ENCODE measurements around the gene LRRC14B. TPM values are rescaled to one million over a fixed set of nuclear protein-coding genes. Genes with fewer than 3 reads are reported as not detected.

Gene LRRC14B
- total RNA-seq, 5 donors from 2014 or later (not counting 1 experiment from before 2014, with no cell fraction given), result not detected

- Histone ChIP-seq H3K36me3 (ENCODE audit: control insufficient read depth in 2 of 2, extremely low read depth in 1 of 2, insufficient read depth in 1 of 2, low read length in 1 of 2) (no peaks in the 10 kb centered on the region), H3K4me3 (ENCODE audit: control insufficient read depth in 1 of 2, extremely low read depth in 1 of 2, low read length in 1 of 2) (no peak overlapping the region), H3K9me3 (no peaks in the 10 kb centered on the region), H3K27me3 (replicated peaks in 1 of 2; ENCODE audit: control insufficient read depth in 2 of 2, extremely low read depth in 1 of 2, insufficient read depth in 2 of 2, low read length in 1 of 2) (peaks cover 0 to 48% of the 10 kb centered on the region in 2 experiments), H3K27ac (ENCODE audit: low read length) (no peak overlapping the region), H3K4me1 (ENCODE audit: control insufficient read depth in 1 of 2, extremely low read depth in 1 of 2, insufficient read depth in 2 of 2, low read length in 2 of 2) (peaks cover 0 to 11% of the 10 kb centered on the region in 2 experiments)
- Mint-ChIP-seq H3K27ac (no peak overlapping the region), H3K4me1 (peaks cover 5 to 9% (median 6%) of the 10 kb centered on the region in 3 donors), H3K36me3 (no peaks in the 10 kb centered on the region), H3K27me3 (peaks cover 6 to 21% of the 10 kb centered on the region in 2 donors), H3K4me3 (no peak overlapping the region), H3K9me3 (no peaks in the 10 kb centered on the region)
- ChIA-PET POLR2A (no interaction called here), CTCF (no interaction called here)
- no peak for ATAC-seq (replicated peaks in 1 of 4)
- 77% methylated on average over 17 of the region's 21 CpGs for WGBS (ENCODE audit: insufficient coverage)
- no peak for DNase-seq
Measured at GRCh38 chr5:185095-186070, 5.9 kb upstream of the LRRC14B start.

- DNase-seq (no peak), ATAC-seq (replicated peaks in 1 of 4) (no peak)
- no peaks in the 10 kb centered on the region for H3K9me3 Mint-ChIP-seq
- Histone ChIP-seq H3K4me1 (ENCODE audit: control insufficient read depth in 1 of 2, extremely low read depth in 1 of 2, insufficient read depth in 2 of 2, low read length in 2 of 2) (peaks cover 0 to 17% of the 10 kb centered on the region in 2 experiments), H3K27ac (ENCODE audit: low read length) (no peak overlapping the region), H3K27me3 (replicated peaks in 1 of 2; ENCODE audit: control insufficient read depth in 2 of 2, extremely low read depth in 1 of 2, insufficient read depth in 2 of 2, low read length in 1 of 2) (peaks cover 0 to 49% of the 10 kb centered on the region in 2 experiments), H3K9me3 (no peaks in the 10 kb centered on the region), H3K36me3 (ENCODE audit: control insufficient read depth in 2 of 2, extremely low read depth in 1 of 2, insufficient read depth in 1 of 2, low read length in 1 of 2) (no peaks in the 10 kb centered on the region), H3K4me3 (ENCODE audit: control insufficient read depth in 1 of 2, extremely low read depth in 1 of 2, low read length in 1 of 2) (no peak overlapping the region)
- no peak overlapping the region for H3K4me3 Mint-ChIP-seq
- peaks cover 5 to 9% (median 6%) of the 10 kb centered on the region in 3 donors for H3K4me1 Mint-ChIP-seq
- H3K36me3 Mint-ChIP-seq, result no peaks in the 10 kb centered on the region
- WGBS (ENCODE audit: insufficient coverage), result 87% methylated on average over 20 of the region's 28 CpGs
- ChIA-PET CTCF (no interaction called here), POLR2A (no interaction called here)
- no peak overlapping the region for H3K27ac Mint-ChIP-seq
- peaks cover 3 to 15% of the 10 kb centered on the region in 2 donors for H3K27me3 Mint-ChIP-seq
Measured at GRCh38 chr5:186091-187041, 4.9 kb upstream of the LRRC14B start.

DNA sequence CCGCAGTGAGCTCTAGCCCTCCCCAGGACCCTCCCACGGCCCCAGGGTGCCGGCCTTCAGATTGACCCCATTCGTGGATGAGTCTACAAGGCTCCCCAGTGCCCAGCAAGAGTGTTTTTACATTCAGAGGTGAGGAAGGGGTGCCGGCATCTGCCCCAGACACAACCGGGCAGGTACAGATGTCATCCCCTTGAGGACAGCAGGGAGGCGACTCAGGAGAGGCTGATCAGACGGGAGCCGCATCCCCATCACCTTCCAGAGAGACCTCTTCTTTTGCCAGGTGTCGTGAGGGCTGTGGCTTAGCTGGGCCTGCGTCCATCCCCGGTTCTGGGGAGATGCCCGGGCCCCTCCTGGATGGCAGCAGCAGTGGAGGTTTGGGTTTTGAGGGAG, 4.3 kb upstream of the LRRC14B start:
- no peak overlapping the region for H3K27ac Mint-ChIP-seq
- POLR2A ChIA-PET, result no interaction called here

GRCh38 chr5:187617-188451, 3.5 kb upstream of the LRRC14B start:
- H3K4me3 ChIP-seq (ENCODE audit: control insufficient read depth in 1 of 2, extremely low read depth in 1 of 2, low read length in 1 of 2), result no peak overlapping the region
- peaks cover 0 to 53% of the 10 kb centered on the region in 2 experiments for H3K27me3 ChIP-seq (replicated peaks in 1 of 2; ENCODE audit: control insufficient read depth in 2 of 2, extremely low read depth in 1 of 2, insufficient read depth in 2 of 2, low read length in 1 of 2)
- Mint-ChIP-seq H3K4me3 (no peak overlapping the region), H3K9me3 (no peaks in the 10 kb centered on the region), H3K27me3 (peaks cover 0 to 18% of the 10 kb centered on the region in 2 donors), H3K36me3 (no peaks in the 10 kb centered on the region), H3K4me1 (peaks cover 5 to 9% (median 6%) of the 10 kb centered on the region in 3 donors), H3K27ac (no peak overlapping the region)
- ATAC-seq (replicated peaks in 1 of 4) (no peak), DNase-seq (no peak)
- H3K9me3 ChIP-seq, result no peaks in the 10 kb centered on the region
- WGBS (ENCODE audit: insufficient coverage), result 71% methylated on average over 20 of the region's 21 CpGs
- H3K36me3 ChIP-seq (ENCODE audit: control insufficient read depth in 2 of 2, extremely low read depth in 1 of 2, insufficient read depth in 1 of 2, low read length in 1 of 2), result no peaks in the 10 kb centered on the region
- ChIA-PET POLR2A (interaction anchor here in 1 of 2 donors (0.6 to 0.9 kb wide), 2 partner anchors 30 to 705 kb away, joined by 3 read pairs; partner anchors contain the start of genes BRD9, CCDC127, SDHA and TRIP13), CTCF (interaction anchor here in 1 of 2 donors (1.3 to 1.5 kb wide), 2 partner anchors 30 to 32 kb away, joined by 4 to 9 read pairs; partner anchors contain the start of genes CCDC127 and SDHA)
- H3K27ac ChIP-seq (ENCODE audit: low read length), result no peak overlapping the region
- H3K4me1 ChIP-seq (ENCODE audit: control insufficient read depth in 1 of 2, extremely low read depth in 1 of 2, insufficient read depth in 2 of 2, low read length in 2 of 2), result peaks cover 0 to 19% of the 10 kb centered on the region in 2 experiments

More for the DNA sequence above, 4.3 kb upstream of the LRRC14B start:
- H3K27ac ChIP-seq (ENCODE audit: low read length), result no peak overlapping the region
- peaks cover 0 to 47% of the 10 kb centered on the region in 2 experiments for H3K27me3 ChIP-seq (replicated peaks in 1 of 2; ENCODE audit: control insufficient read depth in 2 of 2, extremely low read depth in 1 of 2, insufficient read depth in 2 of 2, low read length in 1 of 2)
- H3K4me3 Mint-ChIP-seq, result no peak overlapping the region
- no peak for ATAC-seq (replicated peaks in 1 of 4)
- H3K4me1 ChIP-seq (ENCODE audit: control insufficient read depth in 1 of 2, extremely low read depth in 1 of 2, insufficient read depth in 2 of 2, low read length in 2 of 2), result peaks cover 0 to 19% of the 10 kb centered on the region in 2 experiments
- WGBS (ENCODE audit: insufficient coverage), result 74% methylated on average over 7 of the region's 13 CpGs
- H3K4me3 ChIP-seq (ENCODE audit: control insufficient read depth in 1 of 2, extremely low read depth in 1 of 2, low read length in 1 of 2), result no peak overlapping the region
- no peaks in the 10 kb centered on the region for H3K9me3 Mint-ChIP-seq
- no peak for DNase-seq
- no peaks in the 10 kb centered on the region for H3K36me3 ChIP-seq (ENCODE audit: control insufficient read depth in 2 of 2, extremely low read depth in 1 of 2, insufficient read depth in 1 of 2, low read length in 1 of 2)
- no peaks in the 10 kb centered on the region for H3K36me3 Mint-ChIP-seq
- peaks cover 5 to 9% (median 6%) of the 10 kb centered on the region in 3 donors for H3K4me1 Mint-ChIP-seq
- H3K27me3 Mint-ChIP-seq, result peaks cover 3 to 15% of the 10 kb centered on the region in 2 donors
- H3K9me3 ChIP-seq, result no peaks in the 10 kb centered on the region
- CTCF ChIA-PET, result no interaction called here

DNA sequence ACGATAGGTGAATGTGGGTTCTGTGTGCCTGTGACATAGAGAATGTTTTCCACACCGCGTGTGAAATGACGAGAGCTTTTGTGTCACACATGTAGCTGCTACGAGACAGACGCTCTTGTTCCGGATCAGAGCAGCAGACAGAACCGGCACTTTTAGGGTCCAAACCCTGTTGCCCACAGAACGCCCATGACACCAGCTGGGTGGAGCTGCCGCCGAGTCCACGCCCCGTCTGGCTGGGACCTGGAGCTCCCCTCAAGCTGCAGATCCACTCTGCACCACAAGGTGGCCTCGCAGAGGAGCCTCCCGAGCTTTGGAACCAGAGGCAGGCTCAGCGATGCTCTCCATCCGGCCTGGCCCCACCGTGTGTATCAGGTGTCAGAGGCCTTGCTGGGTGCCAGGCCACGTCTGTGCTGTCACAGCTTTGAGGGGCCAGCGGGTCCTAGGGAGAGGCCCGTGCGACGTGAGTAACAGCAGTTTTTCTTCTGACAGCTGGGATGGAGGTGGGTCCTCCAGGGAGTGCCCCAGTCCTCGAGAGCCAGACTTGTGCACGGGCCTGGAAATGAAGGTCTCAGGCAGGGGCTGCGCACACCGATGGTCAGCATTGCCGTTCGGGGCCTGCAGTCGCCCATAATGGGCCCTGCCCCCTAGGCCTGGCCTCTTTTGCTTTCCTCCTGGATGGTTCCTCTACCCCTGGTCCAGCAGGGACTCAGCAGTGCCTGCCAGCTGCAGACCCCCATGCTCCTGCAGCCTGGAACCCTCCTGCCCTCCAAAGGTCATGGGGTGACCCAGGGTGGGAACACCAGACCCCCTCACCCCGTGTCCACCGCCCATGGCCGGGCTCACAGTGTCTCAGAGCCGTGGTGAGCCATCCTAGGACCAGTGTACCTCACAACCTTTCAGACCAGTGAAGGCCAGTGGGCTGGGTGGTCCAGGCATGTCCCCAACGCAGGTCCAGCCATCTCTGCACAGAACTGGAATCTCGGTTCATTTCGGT, 2.5 kb upstream of the LRRC14B start:
- Mint-ChIP-seq H3K27me3 (peaks cover 0 to 15% of the 10 kb centered on the region in 2 donors), H3K27ac (no peak overlapping the region), H3K9me3 (no peaks in the 10 kb centered on the region), H3K4me1 (peaks cover 5 to 9% (median 6%) of the 10 kb centered on the region in 3 donors), H3K36me3 (no peaks in the 10 kb centered on the region), H3K4me3 (peak overlapping the region in 1 of 3 donors; percentile 43)
- ChIA-PET CTCF (interaction anchor here in 1 of 2 donors (1.3 to 1.5 kb wide), 2 partner anchors 29 to 31 kb away, joined by 4 to 9 read pairs; partner anchors contain the start of genes CCDC127 and SDHA), POLR2A (interaction anchor here in 1 of 2 donors (0.6 to 0.9 kb wide), 2 partner anchors 29 to 704 kb away, joined by 3 read pairs; partner anchors contain the start of genes BRD9, CCDC127, SDHA and TRIP13)
- ATAC-seq (replicated peaks in 1 of 4) (peak; percentile 92 to 95 (median 94)), DNase-seq (peak; percentile 68 to 91 (median 83))
- Histone ChIP-seq H3K27me3 (replicated peaks in 1 of 2; ENCODE audit: control insufficient read depth in 2 of 2, extremely low read depth in 1 of 2, insufficient read depth in 2 of 2, low read length in 1 of 2) (peaks cover 0 to 62% of the 10 kb centered on the region in 2 experiments), H3K36me3 (ENCODE audit: control insufficient read depth in 2 of 2, extremely low read depth in 1 of 2, insufficient read depth in 1 of 2, low read length in 1 of 2) (no peaks in the 10 kb centered on the region), H3K9me3 (no peaks in the 10 kb centered on the region), H3K4me3 (ENCODE audit: control insufficient read depth in 1 of 2, extremely low read depth in 1 of 2, low read length in 1 of 2) (no peak overlapping the region), H3K4me1 (ENCODE audit: control insufficient read depth in 1 of 2, extremely low read depth in 1 of 2, insufficient read depth in 2 of 2, low read length in 2 of 2) (peaks cover 0 to 19% of the 10 kb centered on the region in 2 experiments), H3K27ac (ENCODE audit: low read length) (no peak overlapping the region)
- WGBS (ENCODE audit: insufficient coverage), result 42% methylated on average over 37 of the region's 37 CpGs
